GM21529 (cell line): ENCODE data around the gene ARHGEF25.
"Not testable (repeated sequence)": the region's sequence is repeated elsewhere in the genome, so short reads cannot be mapped to it uniquely, and the experiment has no call there.

Experiments
- ATAC-seq: cut with Tn5 transposase; IDR thresholded peaks from one replicate; pipeline ENCODE4 v1.9.1; 2021; ENCODE audit not compliant: unreplicated experiment

The ARHGEF25 gene

GRCh38 chr12:57607958-57608663 lies 3.1 kb upstream of the ARHGEF25 start:
- no peak for ATAC-seq

- no peak for ATAC-seq
Observed at GRCh38 chr12:57609101-57609780, 2.0 kb upstream of the ARHGEF25 start.

- no peak for ATAC-seq
Observed at GRCh38 chr12:57609781-57610553, 1.3 kb upstream of the ARHGEF25 start.

- ATAC-seq, result no peak
Observed at GRCh38 chr12:57610554-57611107, 604 bp upstream of the ARHGEF25 start.

GRCh38 chr12:57611827-57612710 lies 834 bp downstream of the ARHGEF25 start:
- ATAC-seq, result no peak

- no peak for ATAC-seq
Observed at GRCh38 chr12:57612711-57613426, 1.6 kb downstream of the ARHGEF25 start.

GRCh38 chr12:57613427-57614109 lies 2.3 kb downstream of the ARHGEF25 start:
- no peak for ATAC-seq

- ATAC-seq, result peak; percentile 56
Observed at GRCh38 chr12:57614178-57614947, 3.1 kb downstream of the ARHGEF25 start.

- ATAC-seq, result no peak
Observed at GRCh38 chr12:57614948-57615500, 3.8 kb downstream of the ARHGEF25 start.

- no peak for ATAC-seq
Observed at GRCh38 chr12:57615637-57616036, 4.4 kb downstream of the ARHGEF25 start.

GRCh38 chr12:57616383-57617101 lies 5.3 kb downstream of the ARHGEF25 start:
- no peak for ATAC-seq

GRCh38 chr12:57617942-57618341 lies 6.7 kb downstream of the ARHGEF25 start:
- ATAC-seq, result no peak

- ATAC-seq, result not testable (repeated sequence)
Observed at GRCh38 chr12:57618431-57618830, 7.2 kb downstream of the ARHGEF25 start.

- ATAC-seq, result no peak
Observed at GRCh38 chr12:57618966-57619433, 7.8 kb downstream of the ARHGEF25 start.

GRCh38 chr12:57619434-57620244 lies 8.4 kb downstream of the ARHGEF25 start:
- ATAC-seq, result no peak

- ATAC-seq, result no peak
Observed at GRCh38 chr12:57620245-57620935, 9.2 kb downstream of the ARHGEF25 start.
